Ovary (tissue), 10 donors: ENCODE data around the gene MAP1S. TPM values are rescaled to one million over a fixed set of nuclear protein-coding genes. Genes with fewer than 3 reads are reported as not detected.

Experiments
- DNase-seq, 5 donors: peaks; one replicate each; pipeline ENCODE4 v3.0.0-alpha.2; 2019 to 2020
- H3K27ac ChIP-seq, 2 donors: fragments of 200-600 bp; one replicate each; pipeline versions ENCODE4 v1.5.1 to v1.8.0; 2019 to 2022
- H3K27me3 ChIP-seq: fragments of 200-600 bp; one replicate; pipeline ENCODE4 v1.8.0; 2022
- H3K36me3 ChIP-seq: fragments of 200-600 bp; sonication (generic); one replicate; pipeline ENCODE4 v1.5.1; 2019
- H3K4me1 ChIP-seq: one replicate; pipeline ENCODE4 v1.8.1; 2013; ENCODE audit warnings: mild to moderate bottlenecking, moderate library complexity; ENCODE audit not compliant: insufficient read depth
- H3K4me3 ChIP-seq: fragments of 200-600 bp; sonication (generic); one replicate; pipeline ENCODE4 v1.5.1; 2017
- H3K9me3 ChIP-seq, 2 donors: fragments of 200-600 bp in 1 of 2; sonication (generic) in 1 of 2; one replicate each; pipeline versions ENCODE4 v1.5.1 to v1.8.1; 2013 to 2019; ENCODE audit warnings: mild to moderate bottlenecking in 1 of 2, moderate library complexity in 1 of 2
- CTCF ChIP-seq, 3 donors: fragments of 450-650 bp in 2 of 3; fragments of 200-600 bp in 1 of 3; IDR thresholded peaks; one replicate each; pipeline versions ENCODE4 v1.5.1 to v1.8.0; 2016 to 2022; ENCODE audit warnings: antibody characterized with exemption in 3 of 3, mild to moderate bottlenecking in 1 of 3
- EP300 ChIP-seq: sonication (generic); formaldehyde crosslinking; IDR thresholded peaks from one replicate; pipeline ENCODE4 v1.6.1; 2017; ENCODE audit warnings: antibody characterized with exemption
- POLR2A ChIP-seq: fragments of 450-650 bp; IDR thresholded peaks from one replicate; pipeline ENCODE4 v1.6.1; 2017; ENCODE audit warnings: antibody characterized with exemption, mild to moderate bottlenecking, moderate library complexity
- WGBS, 3 donors: extraction: QIAGEN DNeasy Blood & Tissue Kit in 1 of 3; methylation state at CpG; one replicate each; pipeline versions ENCODE4 v1.1.5 to v1.1.7; 2013 to 2017; 5-methylcytosine and 5-hydroxymethylcytosine counted together
- intact Hi-C, 4 donors: fragments of 100-400 bp; cut with DNase I; formaldehyde crosslinking; loops; one replicate each; pipeline versions ENCODE4 v1.11.0 to v1.15.1; 2022 to 2023
- long read RNA-seq, 3 donors: library from polyadenylated mRNA in 2 of 3; unstranded in 2 of 3; transcript quantifications; one replicate each; pipeline ENCODE4 v2.0.0 and lab custom pipeline, GENCODE V29; 2021 to 2026
- polyA plus RNA-seq, 2 donors: library from polyadenylated mRNA; stranded (reverse); fragments of 200-250 nt in 1 of 2; fragments of 350-450 nt in 1 of 2; fragmentation: Illumina TruSeq in 1 of 2; extraction: RNeasy Lipid Tissue Mini Kit (QIAGEN cat#74804) in 1 of 2; gene quantifications; one replicate each; pipeline ENCODE4 v1.2.3, GENCODE V29; 2013 to 2014
- total RNA-seq, 7 donors: library from RNA; depleted of rRNA in 2 of 7; stranded (reverse); fragments of >200 nt in 2 of 7; fragmentation: NEBNext Ultra II Directional in 3 of 7; extraction: Animal tissue kit (Norgen Biotek cat#: 25700) in 3 of 7; gene quantifications; one replicate each; pipeline versions ENCODE4 v1.1.0 to v1.2.4, GENCODE V29; 2016 to 2023
- donor health status: DM: no; HTN: no; CAD: no; lungs with moderate emphysema.
- donor health status: DM: no; HTN: no; CAD: no.
- donor health status: Bipolar disorder and iron deficiency.
- donor health status: DM: yes; HTN: yes; CAD: no.
- donor health status: DM: no; HTN: no; CAD: no.
- donor health status: DM: yes; HTN: yes; CAD: no.

MAP1S gene
- total RNA-seq (10 to 100 TPM; 25.4 to 76.8 (median 69.3) TPM), polyA plus RNA-seq (10 to 100 TPM in 1 of 2 donors, 1 to 10 TPM in 1; 5.0 to 24.5 TPM)
- long read RNA-seq, donor 1, transcript MAP1S-201 (7 exons, 3,419 nt), result major isoform, 29 of 112 reads
- long read RNA-seq, donor 1, partial matches to known transcripts, result 71 of 112 reads
- long read RNA-seq, donor 1, other reads (novel, unspliced or antisense), result 12 of 112 reads
- long read RNA-seq, donor 2, transcript MAP1S-201 (7 exons, 3,419 nt), result major isoform, 10 of 33 reads
- long read RNA-seq, donor 2, partial matches to known transcripts, result 22 of 33 reads
- long read RNA-seq, donor 2, other reads (novel, unspliced or antisense), result 0 of 33 reads
- long read RNA-seq, donor 3, transcript MAP1S-201 (7 exons, 3,419 nt), result major isoform, 51 of 144 reads
- long read RNA-seq, donor 3, partial matches to known transcripts, result 56 of 144 reads
- long read RNA-seq, donor 3, other reads (novel, unspliced or antisense), result 37 of 144 reads

GRCh38 chr19:17718947-17719711, at the start of gene MAP1S:
MAP1S (plus strand) TSS chr19:17719480; CDS start chr19:17719503, 23 bp downstream.
- peak in 4 of 5 donors; percentile 41 to 76 (median 66) for DNase-seq
- TF ChIP-seq EP300 (no peak), POLR2A (peak; percentile 64)
- intact Hi-C loops, result no loop called here
- Histone ChIP-seq H3K27me3 (no peaks in the 10 kb centered on the region), H3K27ac (peak within 1 kb of the TSS; percentile 42 to 58), H3K4me3 (peak within 1 kb of the TSS; percentile 71), H3K36me3 (no peaks in the 10 kb centered on the region), H3K9me3 (no peaks in the 10 kb centered on the region), H3K4me1 (peaks cover 20% of the 10 kb centered on the region)
- WGBS, 3 donors, result 2 to 3% (median 2%) methylated on average over 23 to 53 of the region's 53 CpGs

DNA sequence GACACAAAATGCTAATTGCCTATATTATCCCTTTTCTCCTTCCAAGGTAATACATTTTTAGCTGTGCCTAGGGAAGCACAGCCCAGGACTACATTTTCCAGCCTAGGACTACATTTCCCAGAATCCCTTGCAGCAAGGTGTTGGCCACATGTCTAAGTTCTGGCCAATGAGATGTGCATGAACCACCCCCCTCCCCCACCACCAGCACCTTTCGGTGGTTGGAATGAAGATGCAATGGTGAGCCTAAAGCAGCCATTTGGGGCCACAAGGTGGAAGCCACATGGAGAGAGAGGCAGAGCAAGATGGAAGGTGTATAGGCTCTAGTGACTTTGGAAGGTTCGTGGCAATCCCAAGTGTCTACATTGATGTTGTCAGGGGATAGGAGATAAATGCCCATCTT, 47.4 kb upstream of the MAP1S start:
- Histone ChIP-seq H3K9me3 (no peaks in the 10 kb centered on the region), H3K4me3 (no peak overlapping the region), H3K27ac (no peak overlapping the region), H3K4me1 (no peaks in the 10 kb centered on the region), H3K27me3 (no peaks in the 10 kb centered on the region), H3K36me3 (no peaks in the 10 kb centered on the region)
- TF ChIP-seq CTCF (IDR thresholded peaks at IDR 0.05) (no peak), POLR2A (no peak), EP300 (no peak)
- 66 to 73% (median 71%) methylated on average over 2 of the region's 2 CpGs for WGBS, 3 donors
- intact Hi-C loops, result no loop called here
- DNase-seq, result no peak

DNA sequence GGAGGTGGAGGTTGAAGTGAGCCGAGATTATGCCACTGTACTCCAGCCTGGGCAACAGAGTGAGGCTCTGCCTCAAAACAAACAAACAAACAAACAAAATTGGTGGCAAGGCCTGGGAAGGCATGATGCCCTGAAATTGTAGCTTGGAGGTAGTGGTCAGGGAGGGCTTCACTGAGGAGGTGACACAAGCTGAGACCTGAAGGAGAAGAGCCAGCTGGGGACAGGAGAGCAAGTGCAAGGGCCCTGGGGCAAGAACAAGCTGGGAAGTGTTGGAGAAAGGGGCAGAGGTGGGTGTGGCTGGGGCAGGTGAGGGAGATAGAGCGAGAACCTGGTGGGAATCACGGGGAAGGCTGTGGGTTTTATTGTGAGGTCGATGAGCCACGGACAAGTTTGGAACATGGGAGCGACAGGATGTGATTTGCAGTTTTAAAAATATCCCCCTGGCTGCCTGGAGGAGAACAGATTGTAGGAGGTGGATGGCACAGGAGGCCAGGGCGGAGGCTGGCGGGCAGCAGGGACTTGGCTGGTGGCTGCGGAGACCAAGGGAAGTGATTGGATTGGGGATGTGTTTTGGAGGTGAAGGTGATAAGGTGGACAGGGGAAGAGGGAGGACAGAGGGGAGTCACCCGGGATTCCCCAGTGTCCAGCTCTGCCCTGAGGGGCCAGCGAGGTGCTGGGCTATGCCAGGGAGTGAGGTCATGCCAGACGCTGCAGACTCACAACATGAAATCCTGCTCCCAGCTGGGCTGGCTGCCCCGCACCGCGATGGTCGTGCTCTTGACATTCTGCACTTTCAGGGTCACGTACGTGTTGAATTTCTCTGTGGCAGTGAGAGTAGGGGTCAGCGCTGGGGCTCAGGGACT, 45.1 kb upstream of the MAP1S start:
- no peaks in the 10 kb centered on the region for H3K27me3 ChIP-seq
- 35 to 50% (median 38%) methylated on average over 19 of the region's 19 CpGs for WGBS, 3 donors
- H3K9me3 ChIP-seq, result no peaks in the 10 kb centered on the region
- intact Hi-C loops, result no loop called here
- no peak for DNase-seq
- no peaks in the 10 kb centered on the region for H3K36me3 ChIP-seq
- no peak overlapping the region for H3K4me3 ChIP-seq
- no peaks in the 10 kb centered on the region for H3K4me1 ChIP-seq
- H3K27ac ChIP-seq, result no peak overlapping the region
- no peak for TF ChIP-seq CTCF (IDR thresholded peaks at IDR 0.05)
- no peak for TF ChIP-seq EP300
- no peak for TF ChIP-seq POLR2A

- intact Hi-C loops, result no loop called here
- Histone ChIP-seq H3K36me3 (no peaks in the 10 kb centered on the region), H3K27me3 (no peaks in the 10 kb centered on the region), H3K27ac (no peak overlapping the region), H3K4me3 (no peak overlapping the region), H3K4me1 (peaks cover 8% of the 10 kb centered on the region), H3K9me3 (no peaks in the 10 kb centered on the region)
- 35 to 57% (median 56%) methylated on average over 2 of the region's 2 CpGs for WGBS, 3 donors
- no peak for DNase-seq
- no peak for TF ChIP-seq EP300
- no peak for TF ChIP-seq POLR2A
- no peak for TF ChIP-seq CTCF (IDR thresholded peaks at IDR 0.05)
Observed at GRCh38 chr19:17676295-17676694, 43.0 kb upstream of the MAP1S start.
